Stomach (tissue), 9 donors: ENCODE data around the gene CFAP299. TPM values are rescaled to one million over a fixed set of nuclear protein-coding genes. Genes with fewer than 3 reads are reported as not detected.
"Not testable (repeated sequence)": the region's sequence is repeated elsewhere in the genome, so short reads cannot be mapped to it uniquely, and the experiment has no call there.

Experiments used
- DNase-seq, 2 donors: peaks; one replicate each; pipeline versions ENCODE4 v3.0.0 to v3.0.0-alpha.2; 2013 to 2019
- H3K27ac ChIP-seq, 5 donors: fragments of 200-600 bp in 4 of 5; sonication (generic) in 4 of 5; one replicate each; pipeline ENCODE4 v1.5.1; 2013 to 2019; ENCODE audit warnings: mild to moderate bottlenecking in 1 of 5, moderate library complexity in 1 of 5
- H3K27me3 ChIP-seq, 3 donors: fragments of 200-600 bp; sonication (generic); one replicate each; pipeline ENCODE4 v1.5.1; 2017 to 2019; ENCODE audit warnings: mixed run types in 1 of 3
- H3K36me3 ChIP-seq, 4 donors: fragments of 200-600 bp; sonication (generic); 1 replicate in 3 of 4; 2 replicates in 1 of 4; pipeline ENCODE4 v1.5.1; 2016 to 2019
- H3K4me1 ChIP-seq, 4 donors: fragments of 200-600 bp; sonication (generic); one replicate each; pipeline ENCODE4 v1.5.1; 2016 to 2019
- H3K4me3 ChIP-seq, 4 donors: fragments of 200-600 bp; sonication (generic) in 3 of 4; one replicate each; pipeline ENCODE4 v1.5.1; 2016 to 2019; ENCODE audit warnings: mild to moderate bottlenecking in 1 of 4
- H3K9me3 ChIP-seq, 4 donors: fragments of 200-600 bp; sonication (generic); one replicate each; pipeline ENCODE4 v1.5.1; 2016 to 2019
- EP300 ChIP-seq: sonication (generic); formaldehyde crosslinking; IDR thresholded peaks from one replicate; pipeline ENCODE4 v1.6.1; 2017; ENCODE audit warnings: antibody characterized with exemption
- POLR2A ChIP-seq, 4 donors: fragments of 450-650 bp; IDR thresholded peaks; one replicate each; pipeline ENCODE4 v1.6.1; 2016; ENCODE audit warnings: antibody characterized with exemption in 4 of 4, control low read depth in 2 of 4, mild to moderate bottlenecking in 1 of 4, moderate library complexity in 1 of 4
- POLR2AphosphoS5 ChIP-seq, 3 donors: sonication (generic); formaldehyde crosslinking; IDR thresholded peaks; one replicate each; pipeline ENCODE4 v1.6.1; 2016; ENCODE audit warnings: antibody characterized with exemption in 3 of 3
- WGBS, 5 donors: extraction: QIAGEN DNeasy Blood & Tissue Kit in 3 of 5; methylation state at CpG; one replicate each; pipeline versions ENCODE4 v1.1.5 to v1.1.7; 2013 to 2018; 5-methylcytosine and 5-hydroxymethylcytosine counted together
- intact Hi-C: fragments of 100-400 bp; cut with DNase I; formaldehyde crosslinking; loops from one replicate; pipeline ENCODE4 v1.15.1; 2023; ENCODE audit warnings: low total_unique reads
- polyA plus RNA-seq, 3 donors: library from polyadenylated mRNA; stranded (reverse); fragments of 200-250 nt; gene quantifications; one replicate each; pipeline ENCODE4 v1.2.3, GENCODE V29; 2013
- total RNA-seq, 5 donors: library from RNA; depleted of rRNA; stranded (reverse); fragments of >200 nt; gene quantifications; one replicate each; pipeline versions ENCODE4 v1.1.0 to v1.2.3, GENCODE V29; 2014 to 2016
- TF ChIP-seq, protein P1 (sequence below), 7 experiments: fragments of 450-650 bp in 4 of 7; fragments of 200-600 bp in 3 of 7; sonication (generic) in 3 of 7; IDR thresholded peaks; one replicate each; pipeline ENCODE4 v1.5.1; 2016 to 2019; ENCODE audit warnings: antibody characterized with exemption in 7 of 7, control low read depth in 2 of 7, mild to moderate bottlenecking in 1 of 7
- donor health status: healthy with polysubstance abuse.
- donor health status: Bipolar disorder and iron deficiency.
- donor health status: healthy.

The CFAP299 gene
- total and polyA plus RNA-seq, 8 donors, result 0.73 TPM; not detected in 7

GRCh38 chr4:80424225-80424581 lies 88.7 kb downstream of the CFAP299 start:
- DNase-seq, result no peak
- WGBS, 5 donors, result 83 to 91% (median 85%) methylated on average over 2 of the region's 2 CpGs
- no peak for TF ChIP-seq POLR2AphosphoS5 (IDR thresholded peaks at IDR 0.05)
- H3K36me3 ChIP-seq, result no peaks in the 10 kb centered on the region
- H3K27me3 ChIP-seq, result no peaks in the 10 kb centered on the region
- H3K9me3 ChIP-seq, result no peaks in the 10 kb centered on the region
- H3K4me3 ChIP-seq, result no peak overlapping the region
- no peak overlapping the region for H3K27ac ChIP-seq
- intact Hi-C loops, result no loop called here
- H3K4me1 ChIP-seq, result no peaks in the 10 kb centered on the region

DNA sequence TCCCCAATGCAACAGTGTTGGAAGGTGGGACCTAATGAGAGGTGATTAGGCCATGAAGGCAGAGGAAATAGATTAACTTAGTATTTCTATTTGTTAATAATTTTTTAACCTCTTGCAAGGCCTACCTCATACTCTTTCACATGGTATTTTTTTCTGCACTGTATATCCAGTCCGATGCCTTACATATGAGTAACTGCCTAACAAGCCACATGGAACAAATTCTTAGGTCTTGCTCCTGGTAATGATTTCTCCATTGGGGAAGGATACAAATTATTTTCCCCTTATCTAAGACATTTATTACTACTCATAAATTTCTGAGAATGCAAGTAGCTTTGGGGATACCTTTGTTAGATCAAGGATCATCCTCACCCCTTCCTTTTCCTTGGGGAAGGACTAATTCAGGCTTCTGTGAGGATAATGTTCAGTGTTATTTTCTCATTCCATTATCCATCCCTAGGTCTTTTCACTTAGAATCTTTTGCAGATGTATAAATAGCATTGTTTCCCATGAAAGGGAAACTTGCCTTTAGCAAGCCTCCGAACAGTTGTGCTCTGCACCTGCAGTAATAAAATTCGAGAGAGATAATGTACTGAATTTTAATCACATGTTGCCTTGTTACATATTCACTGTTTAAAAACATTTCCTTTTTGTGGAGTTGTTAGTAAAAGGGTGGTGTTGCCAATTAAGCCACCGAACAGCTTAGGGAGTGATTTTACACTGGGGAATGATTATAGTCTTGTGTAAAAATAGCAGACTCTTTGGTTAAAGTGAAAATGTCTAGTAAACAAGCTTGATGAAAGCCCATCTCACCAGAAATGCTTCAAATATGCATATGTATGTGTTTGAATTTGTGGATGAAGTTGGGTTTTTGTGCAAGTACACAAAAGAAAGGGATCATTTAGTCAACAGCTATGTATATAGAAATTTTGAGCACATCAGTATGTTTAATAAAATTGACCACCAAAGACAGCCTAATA lies 89.9 kb downstream of the CFAP299 start:
- Histone ChIP-seq H3K27me3 (no peaks in the 10 kb centered on the region), H3K9me3 (no peaks in the 10 kb centered on the region), H3K36me3 (no peaks in the 10 kb centered on the region), H3K4me3 (no peak overlapping the region), H3K4me1 (no peaks in the 10 kb centered on the region), H3K27ac (no peak overlapping the region)
- WGBS, 5 donors, result 60 to 77% (median 72%) methylated on average over 4 of the region's 4 CpGs
- intact Hi-C loops, result no loop called here
- no peak for DNase-seq
- TF ChIP-seq POLR2A (IDR thresholded peaks at IDR 0.05), result no peak

DNA sequence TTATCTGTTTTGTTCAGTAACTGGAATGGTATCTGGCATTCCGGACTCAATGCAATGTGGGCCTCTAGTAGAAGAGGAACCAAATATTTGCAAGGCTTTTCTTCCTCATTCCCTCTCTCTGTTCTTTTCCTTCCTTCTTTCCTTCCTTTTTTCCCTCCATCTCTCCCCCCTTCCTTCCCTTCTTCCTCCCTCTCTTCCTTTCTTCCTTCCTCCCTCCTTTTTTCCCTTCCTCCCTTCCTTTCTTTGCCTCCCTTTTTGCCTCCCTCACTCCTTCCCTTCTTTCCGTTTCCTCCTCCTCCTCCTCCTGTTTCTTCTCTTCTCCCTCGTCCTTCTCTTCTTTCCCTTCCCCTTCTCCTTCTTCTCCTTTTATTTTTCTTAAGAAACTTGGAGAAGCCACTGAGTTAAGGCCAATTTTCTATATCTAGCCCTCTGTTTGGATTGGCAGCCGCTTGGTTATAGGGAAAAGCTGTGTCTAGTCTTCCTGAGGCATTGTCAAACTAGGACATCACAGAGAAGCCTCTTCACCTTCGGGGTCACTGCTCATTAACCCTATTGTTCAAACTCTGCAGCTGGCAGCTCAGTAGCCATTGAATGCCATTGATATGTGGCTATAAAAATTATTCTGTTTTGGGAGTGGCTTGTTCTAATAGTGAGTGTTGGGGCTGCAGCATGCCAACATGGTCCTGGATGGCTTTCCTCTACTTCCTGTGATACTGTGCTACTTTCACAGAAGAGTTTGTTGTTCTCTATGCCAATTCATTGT lies 95.9 kb downstream of the CFAP299 start:
- H3K4me1 ChIP-seq, result no peaks in the 10 kb centered on the region
- H3K4me3 ChIP-seq, result no peak overlapping the region
- intact Hi-C loops, result no loop called here
- H3K9me3 ChIP-seq, result no peaks in the 10 kb centered on the region
- no peak overlapping the region for H3K27ac ChIP-seq
- 80 to 86% (median 85%) methylated on average over 5 of the region's 5 CpGs for WGBS, 5 donors
- TF ChIP-seq POLR2AphosphoS5 (IDR thresholded peaks at IDR 0.05) (no peak), EP300 (no peak), POLR2A (IDR thresholded peaks at IDR 0.05) (no peak)
- no peak for DNase-seq
- H3K36me3 ChIP-seq, result no peaks in the 10 kb centered on the region
- H3K27me3 ChIP-seq, result no peaks in the 10 kb centered on the region

DNA sequence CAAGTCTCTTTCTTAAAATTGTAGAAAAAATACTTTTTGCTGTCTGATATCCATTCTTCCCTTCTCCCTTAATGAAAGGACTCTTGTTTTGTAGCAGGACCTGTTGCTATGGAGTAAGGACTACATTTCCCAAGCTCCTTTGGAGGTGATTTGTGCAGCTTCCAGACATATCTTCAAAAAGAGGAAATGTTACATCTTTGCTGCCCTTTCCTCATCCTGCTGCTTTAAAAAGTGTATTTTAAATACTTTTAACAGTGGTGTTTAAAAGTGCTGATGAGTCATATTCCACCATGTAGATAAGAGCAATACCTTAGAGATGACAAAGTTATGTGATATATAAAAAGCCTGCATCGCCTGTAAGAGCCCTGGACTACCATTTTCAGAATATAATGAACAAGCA lies 98.7 kb downstream of the CFAP299 start:
- intact Hi-C loops, result no loop called here

GRCh38 chr4:80438016-80438415 lies 102.5 kb downstream of the CFAP299 start:
- Histone ChIP-seq H3K36me3 (no peaks in the 10 kb centered on the region), H3K27ac (no peak overlapping the region), H3K4me3 (no peak overlapping the region), H3K27me3 (no peaks in the 10 kb centered on the region), H3K4me1 (no peaks in the 10 kb centered on the region), H3K9me3 (peaks cover 0 to 8% (median 5%) of the 10 kb centered on the region in 4 donors)
- WGBS, 5 donors, result 23 to 45% (median 31%) methylated on average over 1 of the region's 1 CpG
- intact Hi-C loops, result no loop called here
- DNase-seq, result no peak
- TF ChIP-seq POLR2AphosphoS5 (IDR thresholded peaks at IDR 0.05) (no peak), EP300 (no peak), POLR2A (IDR thresholded peaks at IDR 0.05) (no peak)
- TF ChIP-seq, protein P1, sequence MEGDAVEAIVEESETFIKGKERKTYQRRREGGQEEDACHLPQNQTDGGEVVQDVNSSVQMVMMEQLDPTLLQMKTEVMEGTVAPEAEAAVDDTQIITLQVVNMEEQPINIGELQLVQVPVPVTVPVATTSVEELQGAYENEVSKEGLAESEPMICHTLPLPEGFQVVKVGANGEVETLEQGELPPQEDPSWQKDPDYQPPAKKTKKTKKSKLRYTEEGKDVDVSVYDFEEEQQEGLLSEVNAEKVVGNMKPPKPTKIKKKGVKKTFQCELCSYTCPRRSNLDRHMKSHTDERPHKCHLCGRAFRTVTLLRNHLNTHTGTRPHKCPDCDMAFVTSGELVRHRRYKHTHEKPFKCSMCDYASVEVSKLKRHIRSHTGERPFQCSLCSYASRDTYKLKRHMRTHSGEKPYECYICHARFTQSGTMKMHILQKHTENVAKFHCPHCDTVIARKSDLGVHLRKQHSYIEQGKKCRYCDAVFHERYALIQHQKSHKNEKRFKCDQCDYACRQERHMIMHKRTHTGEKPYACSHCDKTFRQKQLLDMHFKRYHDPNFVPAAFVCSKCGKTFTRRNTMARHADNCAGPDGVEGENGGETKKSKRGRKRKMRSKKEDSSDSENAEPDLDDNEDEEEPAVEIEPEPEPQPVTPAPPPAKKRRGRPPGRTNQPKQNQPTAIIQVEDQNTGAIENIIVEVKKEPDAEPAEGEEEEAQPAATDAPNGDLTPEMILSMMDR (IDR thresholded peaks at IDR 0.05), result no peak

More for the DNA sequence above, 98.7 kb downstream of the CFAP299 start:
- H3K27me3 ChIP-seq, result no peaks in the 10 kb centered on the region
- H3K4me1 ChIP-seq, result no peaks in the 10 kb centered on the region
- TF ChIP-seq POLR2AphosphoS5 (IDR thresholded peaks at IDR 0.05) (no peak), EP300 (no peak), POLR2A (IDR thresholded peaks at IDR 0.05) (no peak)
- TF ChIP-seq, protein P1 (IDR thresholded peaks at IDR 0.05), result no peak
- H3K4me3 ChIP-seq, result no peak overlapping the region
- WGBS, 5 donors, result 48 to 91% (median 91%) methylated on average over 1 of the region's 1 CpG
- H3K9me3 ChIP-seq, result no peaks in the 10 kb centered on the region
- no peak overlapping the region for H3K27ac ChIP-seq
- DNase-seq, result no peak
- H3K36me3 ChIP-seq, result no peaks in the 10 kb centered on the region

- H3K27ac ChIP-seq, H3K4me3 ChIP-seq, intact Hi-C loops, H3K36me3 ChIP-seq, H3K4me1 ChIP-seq, H3K9me3 ChIP-seq, H3K27me3 ChIP-seq: not testable (repeated sequence)
- peak; percentile 25 to 67 for DNase-seq
- 60 to 77% (median 63%) methylated on average over 8 to 14 of the region's 14 CpGs for WGBS, 5 donors
Measured at GRCh38 chr4:80439294-80440061, 103.9 kb downstream of the CFAP299 start.
